Common myeloid progenitor, CD34-positive (primary cell): Measurements from ENCODE around the gene CDNF.

Experiments used
- CTCF ChIA-PET: fragments of 350-600 bp; sonication (Branson Sonifier 250); formaldehyde crosslinking; loops from one replicate; lab custom pipeline; 2021; ENCODE audit warnings: antibody characterized with exemption; lab: Charles Lee
- POLR2A ChIA-PET: fragments of 350-600 bp; sonication (Branson Sonifier 250); formaldehyde crosslinking; loops from one replicate; lab custom pipeline; 2021; ENCODE audit warnings: antibody characterized with exemption; lab: Charles Lee
- DNase-seq, 3 donors: peaks; one replicate each; pipeline versions ENCODE4 v3.0.0 to v3.0.0-alpha.2; 2013
- H3K27ac ChIP-seq, 2 experiments: 1 replicate in 1 of 2; 2 replicates in 1 of 2; pipeline ENCODE4 v1.7.0; 2013; ENCODE audit warnings: inconsistent platforms in 2 of 2, low read length in 2 of 2, mild to moderate bottlenecking in 2 of 2, low read depth in 1 of 2, moderate library complexity in 1 of 2; ENCODE audit not compliant: severe bottlenecking in 2 of 2, insufficient read depth in 1 of 2, poor library complexity in 1 of 2
- H3K27me3 ChIP-seq, 5 experiments: replicated peaks in 2 of 5; 1 replicate in 3 of 5; 2 replicates in 2 of 5; pipeline versions ENCODE4 v1.6.1 to v1.7.0; 2013; ENCODE audit warnings: low read length in 4 of 5, mild to moderate bottlenecking in 2 of 5, moderate library complexity in 2 of 5, inconsistent platforms in 1 of 5; ENCODE audit not compliant: insufficient read depth in 5 of 5, control insufficient read depth in 4 of 5
- H3K36me3 ChIP-seq, 4 experiments: 1 replicate in 2 of 4; 2 replicates in 2 of 4; pipeline versions ENCODE4 v1.6.1 to v1.7.0; 2013; ENCODE audit warnings: low read length in 3 of 4, control low read depth in 1 of 4, mild to moderate bottlenecking in 1 of 4; ENCODE audit not compliant: control insufficient read depth in 4 of 4, insufficient read depth in 4 of 4
- H3K4me1 ChIP-seq, 4 experiments: 1 replicate in 3 of 4; 2 replicates in 1 of 4; pipeline versions ENCODE4 v1.6.1 to v1.7.1; 2013; ENCODE audit warnings: low read length in 3 of 4, mild to moderate bottlenecking in 3 of 4, control low read depth in 1 of 4, inconsistent platforms in 1 of 4, moderate library complexity in 1 of 4; ENCODE audit not compliant: control insufficient read depth in 4 of 4, insufficient read depth in 4 of 4; ENCODE audit errors: control extremely low read depth in 1 of 4
- H3K4me3 ChIP-seq, 7 experiments: 1 replicate in 4 of 7; 2 replicates in 3 of 7; pipeline versions ENCODE4 v1.5.1 to v1.7.0; 2013; ENCODE audit warnings: mild to moderate bottlenecking in 7 of 7, low read length in 6 of 7, moderate library complexity in 6 of 7, inconsistent platforms in 2 of 7, low read depth in 2 of 7, control low read depth in 1 of 7; ENCODE audit not compliant: insufficient read depth in 4 of 7, control insufficient read depth in 1 of 7; ENCODE audit errors: extremely low read depth in 1 of 7
- H3K9me3 ChIP-seq, 5 experiments: 1 replicate in 4 of 5; 2 replicates in 1 of 5; pipeline versions ENCODE4 v1.6.1 to v1.7.1; 2013; ENCODE audit warnings: low read length in 4 of 5, mild to moderate bottlenecking in 2 of 5, inconsistent platforms in 1 of 5, low read depth in 1 of 5, moderate library complexity in 1 of 5; ENCODE audit not compliant: control insufficient read depth in 4 of 5, insufficient read depth in 2 of 5; ENCODE audit errors: control extremely low read depth in 1 of 5
- WGBS: methylation state at CpG from one replicate; pipeline ENCODE4 v1.1.5; 2013; ENCODE audit not compliant: insufficient coverage; 5-methylcytosine and 5-hydroxymethylcytosine counted together

CDNF gene

DNA sequence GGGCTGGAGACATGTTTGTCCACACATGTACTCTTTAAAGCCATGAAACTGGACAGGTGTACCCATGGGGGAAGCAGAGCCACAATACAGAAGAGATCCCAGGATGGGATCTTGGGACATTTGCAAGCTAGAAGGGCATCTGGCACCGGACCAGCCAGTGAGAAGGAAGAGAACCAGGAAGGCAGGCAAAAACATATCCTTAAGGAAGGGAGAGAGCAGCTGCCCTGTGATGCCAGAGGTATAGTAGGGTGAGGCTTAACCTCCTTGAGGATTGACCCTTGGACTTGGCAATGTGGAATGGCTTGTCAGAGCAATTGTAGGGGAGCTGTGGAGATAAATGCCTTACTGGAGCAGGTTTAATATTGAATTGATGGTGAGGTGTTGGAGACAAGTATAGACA is 23.0 kb upstream of the CDNF start:
- no peak for DNase-seq
- WGBS: 92% methylated on average over 1 of the region's 1 CpG
- Histone ChIP-seq H3K4me3 (no peak overlapping the region), H3K27me3 (no peaks in the 10 kb centered on the region), H3K4me1 (no peaks in the 10 kb centered on the region), H3K36me3 (peaks cover 5 to 50% (median 24%) of the 10 kb centered on the region in 4 experiments), H3K9me3 (no peaks in the 10 kb centered on the region), H3K27ac (no peak overlapping the region)
- ChIA-PET POLR2A (no interaction called here), CTCF (interaction anchor here (2.9 kb wide), 1 partner anchor 13 kb away, joined by 13 read pairs; no protein-coding TSS in a partner anchor)

DNA sequence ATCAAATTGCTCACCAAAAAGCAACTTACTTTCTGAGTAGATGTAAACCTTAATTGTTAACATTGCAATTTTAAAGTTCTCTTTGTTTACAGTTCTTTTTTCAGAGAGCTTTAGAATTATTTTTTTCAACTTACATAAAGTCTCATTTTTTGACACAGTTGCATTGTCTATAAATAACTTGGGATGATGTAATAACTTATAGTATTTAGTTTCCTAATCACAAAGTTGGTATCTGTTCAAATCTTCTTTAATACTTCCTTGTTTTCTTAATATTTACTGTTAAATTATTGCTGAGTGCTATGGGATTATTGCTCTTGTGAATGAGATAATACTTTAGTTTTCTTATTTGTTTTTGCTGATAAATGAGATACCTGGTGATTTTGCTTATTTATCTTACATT is 21.9 kb upstream of the CDNF start:
- Histone ChIP-seq H3K27ac (no peak overlapping the region), H3K27me3 (no peaks in the 10 kb centered on the region), H3K36me3 (peaks cover 7 to 55% (median 25%) of the 10 kb centered on the region in 4 experiments), H3K4me1 (no peaks in the 10 kb centered on the region), H3K4me3 (no peak overlapping the region), H3K9me3 (no peaks in the 10 kb centered on the region)
- CTCF ChIA-PET: interaction anchor here (2.9 kb wide), 1 partner anchor 12 kb away, joined by 13 read pairs; no protein-coding TSS in a partner anchor
- POLR2A ChIA-PET: no interaction called here
- DNase-seq: no peak

DNA sequence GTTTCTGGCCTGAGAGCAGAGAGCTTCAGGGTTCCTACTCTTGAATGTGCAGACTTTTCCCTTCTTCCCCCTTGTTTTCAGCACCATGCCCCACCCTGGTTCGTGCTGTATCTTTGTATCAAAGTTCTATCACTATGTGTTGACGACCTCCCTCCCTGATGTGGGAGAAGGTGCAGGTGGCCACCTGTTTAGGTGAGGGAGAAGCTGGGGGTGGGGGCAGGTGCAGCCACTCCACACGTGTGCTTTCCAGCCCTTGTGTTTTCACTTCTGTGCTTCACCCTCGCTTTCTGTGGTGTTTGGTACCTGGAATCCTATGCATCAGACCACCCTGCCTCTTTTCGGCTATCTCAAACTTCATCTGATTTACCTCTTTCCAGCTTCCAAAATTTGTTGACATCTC is 21.2 kb upstream of the CDNF start:
- H3K27ac ChIP-seq: no peak overlapping the region

DNA sequence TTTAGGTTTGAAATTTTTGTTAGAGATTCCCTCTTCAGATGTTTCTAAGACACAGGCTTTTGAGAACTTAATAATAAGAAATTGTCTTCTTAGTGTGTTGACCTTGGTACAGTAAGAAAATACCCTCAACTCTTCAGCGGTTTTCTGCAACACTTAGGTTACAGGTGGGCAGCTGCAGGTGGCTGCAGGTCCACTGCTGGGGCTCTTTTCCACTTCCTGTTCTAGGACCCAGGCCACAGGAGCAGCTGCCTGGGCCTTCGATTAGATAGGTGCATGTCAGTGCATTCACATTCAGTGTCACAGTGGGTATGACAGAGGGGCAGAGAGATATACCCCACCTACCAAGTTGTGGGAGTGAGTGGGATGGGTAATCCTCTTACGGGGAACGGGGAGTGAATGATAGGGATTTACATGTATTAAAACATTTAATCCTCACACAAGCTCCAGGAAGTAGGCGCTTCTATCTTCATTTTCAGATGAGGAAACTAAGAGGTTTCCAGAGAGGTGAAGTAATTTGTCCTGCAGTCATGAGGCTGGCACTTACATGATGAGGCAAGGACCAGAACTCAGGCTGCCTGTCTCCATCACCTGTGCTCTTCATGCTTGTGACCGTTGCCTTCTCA is 20.6 kb upstream of the CDNF start:
- Histone ChIP-seq H3K27ac (no peak overlapping the region), H3K9me3 (no peaks in the 10 kb centered on the region), H3K4me1 (no peaks in the 10 kb centered on the region), H3K4me3 (no peak overlapping the region), H3K36me3 (peaks cover 9 to 61% (median 30%) of the 10 kb centered on the region in 4 experiments), H3K27me3 (no peaks in the 10 kb centered on the region)
- 100% methylated on average over 1 of the region's 6 CpGs for WGBS
- DNase-seq: no peak
- ChIA-PET CTCF (interaction anchor here (2.9 kb wide), 1 partner anchor 10 kb away, joined by 13 read pairs; no protein-coding TSS in a partner anchor), POLR2A (interaction anchor here (0.6 kb wide), 1 partner anchor 20 kb away, joined by 3 read pairs; no protein-coding TSS in a partner anchor)

More for the DNA sequence above, 21.2 kb upstream of the CDNF start:
- no peak for DNase-seq
- Histone ChIP-seq H3K4me1 (no peaks in the 10 kb centered on the region), H3K4me3 (no peak overlapping the region), H3K36me3 (peaks cover 9 to 60% (median 29%) of the 10 kb centered on the region in 4 experiments), H3K27me3 (no peaks in the 10 kb centered on the region), H3K9me3 (no peaks in the 10 kb centered on the region)
- 96% methylated on average over 4 of the region's 5 CpGs for WGBS
- ChIA-PET POLR2A (no interaction called here), CTCF (interaction anchor here (2.9 kb wide), 1 partner anchor 11 kb away, joined by 13 read pairs; no protein-coding TSS in a partner anchor)

DNA sequence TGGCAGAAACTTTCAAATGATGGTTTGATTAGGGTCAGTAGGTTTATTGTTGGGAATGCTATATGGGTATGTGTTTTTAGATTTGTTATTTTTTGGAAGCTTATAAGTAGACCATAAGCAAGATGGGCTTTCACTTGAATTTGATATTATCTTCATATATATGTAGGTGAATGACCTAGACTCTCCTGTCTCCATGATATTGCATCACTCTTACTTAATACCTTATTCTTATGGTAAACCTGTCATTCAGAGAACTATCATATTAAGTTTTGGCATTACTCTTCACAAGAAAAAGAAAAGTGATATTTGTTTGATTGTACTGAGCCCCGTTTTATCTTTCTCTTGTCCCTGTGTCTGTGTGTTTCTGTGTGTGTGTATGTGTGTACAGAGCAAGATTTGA is 17.6 kb upstream of the CDNF start:
- no peak overlapping the region for H3K4me3 ChIP-seq
- H3K27me3 ChIP-seq: no peaks in the 10 kb centered on the region
- no CpG with 5 or more reads among the region's 1 CpG for WGBS
- H3K9me3 ChIP-seq: no peaks in the 10 kb centered on the region
- H3K4me1 ChIP-seq: no peaks in the 10 kb centered on the region
- no peak overlapping the region for H3K27ac ChIP-seq
- peaks cover 12 to 63% (median 36%) of the 10 kb centered on the region in 4 experiments for H3K36me3 ChIP-seq
- no peak for DNase-seq
- ChIA-PET CTCF (no interaction called here), POLR2A (no interaction called here)

DNA sequence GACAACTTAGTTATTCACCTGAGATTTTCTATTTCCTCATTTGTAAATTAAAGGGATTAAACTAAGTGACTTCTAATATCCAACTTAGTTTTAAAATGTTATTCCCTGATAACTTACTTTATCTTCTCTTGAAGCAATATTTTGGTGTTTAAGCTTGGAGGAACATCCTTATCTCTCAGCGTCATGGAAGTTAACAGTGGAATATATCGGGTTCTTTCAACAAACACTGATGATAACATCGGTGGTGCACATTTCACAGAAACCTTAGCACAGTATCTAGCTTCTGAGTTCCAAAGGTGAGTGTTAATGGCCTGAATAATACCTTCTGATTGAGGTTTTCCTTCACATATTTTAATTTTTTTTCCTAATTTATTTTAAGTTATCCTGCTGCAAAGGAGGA is 14.4 kb upstream of the CDNF start:
- ChIA-PET POLR2A (no interaction called here), CTCF (interaction anchor here (2.1 kb wide), 1 partner anchor 9 kb away, joined by 6 read pairs; no protein-coding TSS in a partner anchor)
- no peak overlapping the region for H3K27ac ChIP-seq
- H3K27me3 ChIP-seq: no peaks in the 10 kb centered on the region
- no peaks in the 10 kb centered on the region for H3K4me1 ChIP-seq
- peaks cover 12 to 51% (median 30%) of the 10 kb centered on the region in 4 experiments for H3K36me3 ChIP-seq
- DNase-seq: no peak
- H3K9me3 ChIP-seq: no peaks in the 10 kb centered on the region
- WGBS: 100% methylated on average over 2 of the region's 3 CpGs
- H3K4me3 ChIP-seq: no peak overlapping the region

DNA sequence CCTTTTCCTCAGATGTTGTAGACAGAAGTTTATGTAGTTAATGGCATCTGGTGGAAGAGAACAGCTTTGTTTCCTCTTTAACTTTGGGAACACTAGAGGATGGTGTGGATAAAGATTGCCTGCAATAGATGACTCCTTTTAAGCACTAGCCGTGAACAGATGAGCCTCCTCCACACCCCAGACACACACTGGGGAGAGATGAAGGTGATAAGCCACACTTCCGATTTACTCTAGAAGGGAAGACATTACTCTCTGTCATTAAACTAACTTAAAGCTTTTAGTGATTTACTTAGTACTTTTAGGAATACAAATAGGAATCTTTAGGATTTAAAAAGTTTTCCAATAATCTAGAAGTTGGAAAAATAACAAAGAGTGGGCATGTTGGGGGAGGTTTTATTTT is 7.1 kb upstream of the CDNF start:
- POLR2A ChIA-PET: no interaction called here
- peaks cover 24 to 66% (median 51%) of the 10 kb centered on the region in 4 experiments for H3K36me3 ChIP-seq

More for the DNA sequence above, 7.1 kb upstream of the CDNF start:
- no peak overlapping the region for H3K4me3 ChIP-seq
- CTCF ChIA-PET: no interaction called here
- no peaks in the 10 kb centered on the region for H3K9me3 ChIP-seq
- H3K4me1 ChIP-seq: no peaks in the 10 kb centered on the region
- DNase-seq: no peak
- no CpG with 5 or more reads among the region's 2 CpGs for WGBS
- H3K27ac ChIP-seq: no peak overlapping the region
- no peaks in the 10 kb centered on the region for H3K27me3 ChIP-seq
